Adipose tissue (tissue), 3 donors: ENCODE data around the gene TMEM44. TPM values are rescaled to one million over a fixed set of nuclear protein-coding genes. Genes with fewer than 3 reads are reported as not detected.
"Not testable (repeated sequence)": the region's sequence is repeated elsewhere in the genome, so short reads cannot be mapped to it uniquely, and the experiment has no call there.

Experiments
- H3K27ac ChIP-seq: one replicate; pipeline ENCODE4 v1.5.1; 2013; ENCODE audit warnings: low read depth, low read length
- WGBS, 3 donors: extraction: QIAGEN DNeasy Blood & Tissue Kit; methylation state at CpG; one replicate each; pipeline ENCODE4 v1.1.7; 2013; 5-methylcytosine and 5-hydroxymethylcytosine counted together
- polyA plus RNA-seq, 3 donors: library from polyadenylated mRNA; stranded (reverse); fragments of 200-250 nt; gene quantifications; one replicate each; pipeline ENCODE4 v1.2.3, GENCODE V29; 2013
- donor health status: healthy with polysubstance abuse.
- donor health status: Bipolar disorder and iron deficiency.
- donor health status: healthy.

The TMEM44 gene
- polyA plus RNA-seq, 3 donors = 2.3 to 18.2 (median 9.1) TPM

GRCh38 chr3:194548346-194549321 lies 84.6 kb downstream of the TMEM44 start:
- WGBS, 3 donors = 71 to 79% (median 77%) methylated on average over 16 of the region's 16 CpGs
- no peak overlapping the region for H3K27ac ChIP-seq

- H3K27ac ChIP-seq = no peak overlapping the region
- 63 to 82% (median 80%) methylated on average over 3 of the region's 3 CpGs for WGBS, 3 donors
Measured at GRCh38 chr3:194547042-194547441, 86.2 kb downstream of the TMEM44 start.

GRCh38 chr3:194545538-194545937 lies 87.7 kb downstream of the TMEM44 start:
- H3K27ac ChIP-seq = not testable (repeated sequence)
- WGBS, 3 donors = 92 to 97% (median 95%) methylated on average over 7 of the region's 7 CpGs

- WGBS, 3 donors = 86 to 90% (median 87%) methylated on average over 8 of the region's 8 CpGs
- no peak overlapping the region for H3K27ac ChIP-seq
Measured at GRCh38 chr3:194543550-194543949, 89.7 kb downstream of the TMEM44 start.

GRCh38 chr3:194541483-194541882 lies 91.7 kb downstream of the TMEM44 start:
- 93 to 97% (median 96%) methylated on average over 8 of the region's 8 CpGs for WGBS, 3 donors
- no peak overlapping the region for H3K27ac ChIP-seq

GRCh38 chr3:194540274-194540905 lies 92.8 kb downstream of the TMEM44 start:
- 51 to 69% (median 55%) methylated on average over 8 of the region's 8 CpGs for WGBS, 3 donors
- H3K27ac ChIP-seq = no peak overlapping the region

- H3K27ac ChIP-seq = no peak overlapping the region
- WGBS, 3 donors = 94 to 97% (median 96%) methylated on average over 3 of the region's 3 CpGs
Measured at GRCh38 chr3:194539498-194539897, 93.7 kb downstream of the TMEM44 start.

GRCh38 chr3:194537732-194538247 lies 95.4 kb downstream of the TMEM44 start:
- H3K27ac ChIP-seq = no peak overlapping the region

More at GRCh38 chr3:194537732-194538247, 95.4 kb downstream of the TMEM44 start:
- 55 to 73% (median 66%) methylated on average over 8 of the region's 8 CpGs for WGBS, 3 donors

Other genes starting within 250 kb of the TMEM44 start
- gene GP5, start 234.2 kb downstream of the TMEM44 start, polyA plus RNA-seq = under 1 TPM in 2 of 3 donors, not detected in 1; 0.05 to 0.09 TPM
- 10 to 100 TPM; 10.5 to 63.9 (median 15.4) TPM for gene ATP13A3, start 146.4 kb downstream of the TMEM44 start, polyA plus RNA-seq
- gene LSG1, start 38.8 kb upstream of the TMEM44 start, polyA plus RNA-seq = 10 to 100 TPM in 2 of 3 donors, 1 to 10 TPM in 1; 9.2 to 31.1 (median 10.9) TPM
- gene FAM43A, start 52.5 kb upstream of the TMEM44 start, polyA plus RNA-seq = 10 to 100 TPM in 2 of 3 donors, 1 to 10 TPM in 1; 3.9 to 34.5 (median 21.4) TPM